Liver (tissue), 9 donors: ENCODE data around the gene PLXNA3. TPM values are rescaled to one million over a fixed set of nuclear protein-coding genes. Genes with fewer than 3 reads are reported as not detected.

Source experiments
- DNase-seq: peaks from one replicate; pipeline ENCODE4 v3.0.0-alpha.2; 2017; ENCODE audit warnings: low spot score
- H3K27ac ChIP-seq, 2 donors: one replicate each; pipeline ENCODE4 v1.7.0; 2013; ENCODE audit warnings: inconsistent platforms in 2 of 2, low read length in 2 of 2, control low read depth in 1 of 2, low read depth in 1 of 2, mild to moderate bottlenecking in 1 of 2
- H3K27me3 ChIP-seq, 4 donors: one replicate each; pipeline versions ENCODE4 v1.6.1 to v1.7.0; 2013; ENCODE audit warnings: low read length in 3 of 4, inconsistent platforms in 1 of 4, mild to moderate bottlenecking in 1 of 4, moderate library complexity in 1 of 4; ENCODE audit not compliant: control insufficient read depth in 4 of 4, insufficient read depth in 4 of 4
- H3K36me3 ChIP-seq, 4 donors: one replicate each; pipeline versions ENCODE4 v1.6.1 to v1.7.0; 2013; ENCODE audit warnings: low read length in 3 of 4, mild to moderate bottlenecking in 3 of 4, low read depth in 1 of 4, moderate library complexity in 1 of 4; ENCODE audit not compliant: control insufficient read depth in 4 of 4, insufficient read depth in 3 of 4
- H3K4me1 ChIP-seq, 4 donors: one replicate each; pipeline versions ENCODE4 v1.6.1 to v1.7.0; 2013; ENCODE audit warnings: low read length in 3 of 4, mild to moderate bottlenecking in 3 of 4, moderate library complexity in 1 of 4; ENCODE audit not compliant: control insufficient read depth in 4 of 4, insufficient read depth in 4 of 4
- H3K4me3 ChIP-seq, 3 donors: one replicate each; pipeline versions ENCODE4 v1.6.1 to v1.7.0; 2013; ENCODE audit warnings: low read length in 3 of 3, control low read depth in 1 of 3, low read depth in 1 of 3, mild to moderate bottlenecking in 1 of 3
- H3K9ac ChIP-seq, 2 donors: one replicate each; pipeline ENCODE4 v1.7.0; 2013; ENCODE audit warnings: low read length in 2 of 2, mild to moderate bottlenecking in 2 of 2, moderate library complexity in 2 of 2, control low read depth in 1 of 2, low read depth in 1 of 2
- H3K9me3 ChIP-seq, 4 donors: one replicate each; pipeline versions ENCODE4 v1.6.1 to v1.7.0; 2013; ENCODE audit warnings: low read length in 3 of 4; ENCODE audit not compliant: control insufficient read depth in 4 of 4
- ATF3 ChIP-seq: IDR thresholded peaks from 2 replicates; pipeline ENCODE4 v1.6.1; 2016; ENCODE audit warnings: antibody characterized with exemption
- FOXA2 ChIP-seq: IDR thresholded peaks from 2 replicates; pipeline ENCODE4 v1.6.1; 2016; ENCODE audit warnings: antibody characterized with exemption
- GABPA ChIP-seq, 2 donors: IDR thresholded peaks in 1 of 2; conservative IDR thresholded peaks in 1 of 2; 2 replicates each; pipeline ENCODE4 v1.6.1; 2016; ENCODE audit warnings: antibody characterized with exemption in 2 of 2, mild to moderate bottlenecking in 1 of 2, moderate library complexity in 1 of 2
- HNF4A ChIP-seq, 2 donors: conservative IDR thresholded peaks; 2 replicates each; pipeline ENCODE4 v1.6.1; 2016; ENCODE audit warnings: antibody characterized with exemption in 2 of 2, mild to moderate bottlenecking in 2 of 2
- HNF4G ChIP-seq: IDR thresholded peaks from 2 replicates; pipeline ENCODE4 v1.6.1; 2016; ENCODE audit warnings: antibody characterized with exemption
- JUND ChIP-seq, 2 donors: IDR thresholded peaks; 2 replicates each; pipeline ENCODE4 v1.6.1; 2016; ENCODE audit warnings: antibody characterized with exemption in 2 of 2
- RAD21 ChIP-seq, 2 donors: IDR thresholded peaks; 2 replicates each; pipeline ENCODE4 v1.6.1; 2016; ENCODE audit warnings: antibody characterized with exemption in 2 of 2, mild to moderate bottlenecking in 2 of 2
- YY1 ChIP-seq: IDR thresholded peaks from 2 replicates; pipeline ENCODE4 v1.6.1; 2016; ENCODE audit warnings: antibody characterized with exemption, mild to moderate bottlenecking
- WGBS: extraction: QIAGEN DNeasy Blood & Tissue Kit; methylation state at CpG from one replicate; pipeline ENCODE4 v1.1.7; 2013; 5-methylcytosine and 5-hydroxymethylcytosine counted together
- polyA plus RNA-seq, 2 donors: library from polyadenylated mRNA; stranded (reverse) in 1 of 2; unstranded in 1 of 2; fragments of 200-250 nt in 1 of 2; fragments of >200 nt in 1 of 2; fragmentation: Nextera tagmentation in 1 of 2; extraction: Ambion mirVana in 1 of 2; gene quantifications; one replicate each; pipeline versions ENCODE4 v1.2.1 to v1.2.3, GENCODE V29; 2013 to 2015
- total RNA-seq, 2 donors: library from RNA; depleted of rRNA; stranded (reverse); fragments of >200 nt; gene quantifications; one replicate each; pipeline ENCODE4 v1.2.3, GENCODE V29; 2014
- TF ChIP-seq, protein P1 (sequence below): IDR thresholded peaks from 2 replicates; pipeline ENCODE4 v1.6.1; 2016; ENCODE audit warnings: antibody characterized with exemption
- TF ChIP-seq, protein P2 (sequence below): IDR thresholded peaks from 2 replicates; pipeline ENCODE4 v1.6.1; 2016; ENCODE audit warnings: antibody characterized with exemption, mild to moderate bottlenecking
- donor health status: healthy.
- donor health status: healthy.
- donor health status: healthy.
- donor health status: healthy.
- donor health status: healthy.

PLXNA3 gene
- total and polyA plus RNA-seq, 4 donors: 1.1 to 1.7 (median 1.5) TPM

GRCh38 chrX:154443992-154444754, 13.9 kb upstream of the PLXNA3 start, which contains the start of gene FAM50A:
Gene FAM50A (plus strand): TSS chrX:154444141. CDS start chrX:154444236, 95 bp downstream.
- peak within 1 kb of the TSS; percentile 43 to 77 (median 50) for H3K4me3 ChIP-seq
- no peaks in the 10 kb centered on the region for H3K9me3 ChIP-seq
- TF ChIP-seq HNF4G: no peak
- no peak for TF ChIP-seq YY1
- TF ChIP-seq ATF3: no peak
- no peak for TF ChIP-seq GABPA (IDR thresholded peaks at IDR 0.05 in 1 of 2, conservative IDR thresholded peaks at IDR 0.05 in 1 of 2)
- peaks cover 0 to 12% (median 5%) of the 10 kb centered on the region in 4 donors for H3K36me3 ChIP-seq
- peak; percentile 83 for DNase-seq
- H3K27me3 ChIP-seq: no peaks in the 10 kb centered on the region
- 1% methylated on average over 91 of the region's 94 CpGs for WGBS
- H3K9ac ChIP-seq: no peak within 1 kb of the TSS
- H3K4me1 ChIP-seq: peaks cover 10 to 20% (median 12%) of the 10 kb centered on the region in 4 donors
- H3K27ac ChIP-seq: peak within 1 kb of the TSS; percentile 22 to 74

DNA sequence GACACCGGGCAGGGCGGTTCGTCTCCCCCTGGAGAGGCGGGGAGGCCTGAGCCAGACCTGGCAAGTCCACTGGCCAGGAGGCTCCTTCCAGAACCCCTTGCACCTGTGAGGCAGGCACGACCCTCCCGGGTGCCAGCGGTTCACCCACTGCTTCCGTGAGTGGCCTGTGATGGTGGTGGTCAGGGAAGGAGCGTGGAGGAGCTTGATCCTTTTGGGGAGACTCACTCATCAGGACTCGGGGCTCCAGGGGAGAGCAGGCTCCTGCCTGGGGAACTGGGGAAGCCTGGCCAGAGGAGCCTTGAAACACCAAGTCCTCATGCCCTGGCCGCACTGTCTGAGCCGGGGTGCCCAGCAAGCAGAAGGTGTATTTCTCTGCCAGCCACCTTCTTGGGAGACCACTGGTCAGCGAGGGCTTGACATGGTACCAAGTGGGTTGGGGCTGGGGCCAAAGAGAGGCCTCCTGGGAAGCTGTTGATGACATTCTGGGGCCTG, 13.3 kb upstream of the PLXNA3 start:
- Histone ChIP-seq H3K9ac (no peak overlapping the region), H3K36me3 (peaks cover 0 to 19% (median 7%) of the 10 kb centered on the region in 4 donors), H3K27me3 (no peaks in the 10 kb centered on the region), H3K9me3 (no peaks in the 10 kb centered on the region), H3K4me3 (peak overlapping the region in 2 of 3 donors; percentile 43 to 77), H3K27ac (no peak overlapping the region), H3K4me1 (peaks cover 6 to 17% (median 10%) of the 10 kb centered on the region in 4 donors)
- no peak for DNase-seq
- WGBS: 73% methylated on average over 13 of the region's 13 CpGs
- TF ChIP-seq HNF4A (conservative IDR thresholded peaks at IDR 0.05) (no peak), RAD21 (IDR thresholded peaks at IDR 0.05) (no peak), GABPA (IDR thresholded peaks at IDR 0.05 in 1 of 2, conservative IDR thresholded peaks at IDR 0.05 in 1 of 2) (no peak), HNF4G (no peak), JUND (IDR thresholded peaks at IDR 0.05) (no peak), FOXA2 (no peak)
- TF ChIP-seq, protein P1, sequence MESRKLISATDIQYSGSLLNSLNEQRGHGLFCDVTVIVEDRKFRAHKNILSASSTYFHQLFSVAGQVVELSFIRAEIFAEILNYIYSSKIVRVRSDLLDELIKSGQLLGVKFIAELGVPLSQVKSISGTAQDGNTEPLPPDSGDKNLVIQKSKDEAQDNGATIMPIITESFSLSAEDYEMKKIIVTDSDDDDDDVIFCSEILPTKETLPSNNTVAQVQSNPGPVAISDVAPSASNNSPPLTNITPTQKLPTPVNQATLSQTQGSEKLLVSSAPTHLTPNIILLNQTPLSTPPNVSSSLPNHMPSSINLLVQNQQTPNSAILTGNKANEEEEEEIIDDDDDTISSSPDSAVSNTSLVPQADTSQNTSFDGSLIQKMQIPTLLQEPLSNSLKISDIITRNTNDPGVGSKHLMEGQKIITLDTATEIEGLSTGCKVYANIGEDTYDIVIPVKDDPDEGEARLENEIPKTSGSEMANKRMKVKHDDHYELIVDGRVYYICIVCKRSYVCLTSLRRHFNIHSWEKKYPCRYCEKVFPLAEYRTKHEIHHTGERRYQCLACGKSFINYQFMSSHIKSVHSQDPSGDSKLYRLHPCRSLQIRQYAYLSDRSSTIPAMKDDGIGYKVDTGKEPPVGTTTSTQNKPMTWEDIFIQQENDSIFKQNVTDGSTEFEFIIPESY: no peak
- TF ChIP-seq, protein P2, sequence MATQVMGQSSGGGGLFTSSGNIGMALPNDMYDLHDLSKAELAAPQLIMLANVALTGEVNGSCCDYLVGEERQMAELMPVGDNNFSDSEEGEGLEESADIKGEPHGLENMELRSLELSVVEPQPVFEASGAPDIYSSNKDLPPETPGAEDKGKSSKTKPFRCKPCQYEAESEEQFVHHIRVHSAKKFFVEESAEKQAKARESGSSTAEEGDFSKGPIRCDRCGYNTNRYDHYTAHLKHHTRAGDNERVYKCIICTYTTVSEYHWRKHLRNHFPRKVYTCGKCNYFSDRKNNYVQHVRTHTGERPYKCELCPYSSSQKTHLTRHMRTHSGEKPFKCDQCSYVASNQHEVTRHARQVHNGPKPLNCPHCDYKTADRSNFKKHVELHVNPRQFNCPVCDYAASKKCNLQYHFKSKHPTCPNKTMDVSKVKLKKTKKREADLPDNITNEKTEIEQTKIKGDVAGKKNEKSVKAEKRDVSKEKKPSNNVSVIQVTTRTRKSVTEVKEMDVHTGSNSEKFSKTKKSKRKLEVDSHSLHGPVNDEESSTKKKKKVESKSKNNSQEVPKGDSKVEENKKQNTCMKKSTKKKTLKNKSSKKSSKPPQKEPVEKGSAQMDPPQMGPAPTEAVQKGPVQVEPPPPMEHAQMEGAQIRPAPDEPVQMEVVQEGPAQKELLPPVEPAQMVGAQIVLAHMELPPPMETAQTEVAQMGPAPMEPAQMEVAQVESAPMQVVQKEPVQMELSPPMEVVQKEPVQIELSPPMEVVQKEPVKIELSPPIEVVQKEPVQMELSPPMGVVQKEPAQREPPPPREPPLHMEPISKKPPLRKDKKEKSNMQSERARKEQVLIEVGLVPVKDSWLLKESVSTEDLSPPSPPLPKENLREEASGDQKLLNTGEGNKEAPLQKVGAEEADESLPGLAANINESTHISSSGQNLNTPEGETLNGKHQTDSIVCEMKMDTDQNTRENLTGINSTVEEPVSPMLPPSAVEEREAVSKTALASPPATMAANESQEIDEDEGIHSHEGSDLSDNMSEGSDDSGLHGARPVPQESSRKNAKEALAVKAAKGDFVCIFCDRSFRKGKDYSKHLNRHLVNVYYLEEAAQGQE: no peak
